PC-3 (cell line): Measurements from ENCODE around the gene OVCH2. TPM values are rescaled to one million over a fixed set of nuclear protein-coding genes. Genes with fewer than 3 reads are reported as not detected.
"Not testable (repeated sequence)": the region's sequence is repeated elsewhere in the genome, so short reads cannot be mapped to it uniquely, and the experiment has no call there.

Experiments used
- ATAC-seq: fragments of 200-7000 bp; cut with Tn5 transposase; 2 replicates; pipeline ENCODE4 v1.9.1; 2020; ENCODE audit warnings: mild to moderate bottlenecking, moderate library complexity
- BruUV-seq: library from RNA; stranded (reverse); fragments of 400-500 nt; replicated peaks from 2 replicates; lab custom pipeline; 2021; lab: Mats Ljungman, UMichigan
- CTCF ChIA-PET: fragments of 300-600 bp; sonication (Branson Sonifier 250); formaldehyde crosslinking; loops from one replicate; lab custom pipeline; 2022; ENCODE audit warnings: antibody characterized with exemption; lab: Charles Lee
- POLR2A ChIA-PET: fragments of 300-600 bp; sonication (Branson Sonifier 250); formaldehyde crosslinking; loops from one replicate; lab custom pipeline; 2022; ENCODE audit warnings: antibody characterized with exemption; ENCODE audit not compliant: unreplicated experiment; lab: Charles Lee
- DNase-seq: peaks from one replicate; pipeline ENCODE4 v3.0.0-alpha.2; 2015
- H2AFZ ChIP-seq: fragments of 300-600 bp; sonication (generic); 2 replicates; pipeline ENCODE4 v1.6.0; 2016; ENCODE audit warnings: antibody characterized with exemption, low read length
- H3F3A ChIP-seq: fragments of 300-600 bp; sonication (generic); one replicate; pipeline ENCODE4 v1.6.0; 2017; ENCODE audit warnings: antibody characterized with exemption, low read length, control low read depth, mild to moderate bottlenecking; ENCODE audit not compliant: unreplicated experiment
- H3K27ac ChIP-seq: fragments of 300-600 bp; sonication (generic); 2 replicates; pipeline ENCODE4 v1.5.1; 2016; ENCODE audit warnings: mild to moderate bottlenecking, low read length
- H3K27me3 ChIP-seq: fragments of 300-600 bp; sonication (generic); 2 replicates; pipeline ENCODE4 v1.6.1; 2016; ENCODE audit warnings: low read length, mixed read lengths
- H3K36me3 ChIP-seq: fragments of 300-600 bp; sonication (generic); 2 replicates; pipeline ENCODE4 v1.6.1; 2016; ENCODE audit warnings: low read depth, mixed run types, low read length, mixed read lengths
- H3K4me1 ChIP-seq: fragments of 300-600 bp; sonication (generic); 2 replicates; pipeline ENCODE4 v1.5.1; 2016; ENCODE audit warnings: low read length; ENCODE audit not compliant: insufficient read depth
- H3K4me2 ChIP-seq: fragments of 300-600 bp; sonication (generic); 2 replicates; pipeline ENCODE4 v1.6.0; 2016; ENCODE audit warnings: low read length
- H3K4me3 ChIP-seq: fragments of 300-600 bp; sonication (generic); 2 replicates; pipeline ENCODE4 v1.5.1; 2016; ENCODE audit warnings: mild to moderate bottlenecking, low read length, mixed read lengths
- H3K79me2 ChIP-seq: fragments of 300-600 bp; sonication (generic); 2 replicates; pipeline ENCODE4 v1.6.1; 2017; ENCODE audit warnings: low read length, mixed read lengths
- H3K9ac ChIP-seq: fragments of 300-600 bp; sonication (generic); 2 replicates; pipeline ENCODE4 v1.6.0; 2016; ENCODE audit warnings: mild to moderate bottlenecking, low read length
- H3K9me2 ChIP-seq: fragments of 300-600 bp; sonication (generic); replicated peaks from 2 replicates; pipeline ENCODE4 v1.6.1; 2016; ENCODE audit warnings: mixed run types, low read length, mixed read lengths
- H3K9me3 ChIP-seq: fragments of 300-600 bp; sonication (generic); 2 replicates; pipeline ENCODE4 v1.6.1; 2016; ENCODE audit warnings: low read length, mixed read lengths
- H4K20me1 ChIP-seq: fragments of 300-600 bp; sonication (generic); 2 replicates; pipeline ENCODE4 v1.6.1; 2016; ENCODE audit warnings: low read length, mixed read lengths
- EZH2 ChIP-seq: fragments of 300-600 bp; sonication (generic); IDR thresholded peaks from one replicate; pipeline ENCODE4 v1.6.1; 2017; ENCODE audit warnings: antibody characterized with exemption, mild to moderate bottlenecking, low read length; ENCODE audit not compliant: unreplicated experiment
- EZH2phosphoT487 ChIP-seq: fragments of 300-600 bp; sonication (generic); IDR thresholded peaks from 2 replicates; pipeline ENCODE4 v1.6.1; 2018; ENCODE audit warnings: mild to moderate bottlenecking, antibody characterized with exemption, low read length, borderline replicate concordance
- intact Hi-C: fragments of 100-400 bp; cut with micrococcal nuclease; formaldehyde crosslinking; loops from 2 replicates; pipeline ENCODE4 v1.9.0; 2023
- total RNA-seq: library from RNA; depleted of rRNA; stranded (reverse); fragments of >200 nt; gene quantifications from 2 replicates; pipeline ENCODE4 v1.2.3, GENCODE V29; 2014
- TF ChIP-seq, protein P1 (sequence below): fragments of 300-600 bp; sonication (generic); conservative IDR thresholded peaks from 2 replicates; pipeline ENCODE4 v1.5.1; 2017; ENCODE audit warnings: antibody characterized with exemption, low read depth, mild to moderate bottlenecking, low read length

The OVCH2 gene
- total RNA-seq, 1 experiment from 2014 or later = not detected

DNA sequence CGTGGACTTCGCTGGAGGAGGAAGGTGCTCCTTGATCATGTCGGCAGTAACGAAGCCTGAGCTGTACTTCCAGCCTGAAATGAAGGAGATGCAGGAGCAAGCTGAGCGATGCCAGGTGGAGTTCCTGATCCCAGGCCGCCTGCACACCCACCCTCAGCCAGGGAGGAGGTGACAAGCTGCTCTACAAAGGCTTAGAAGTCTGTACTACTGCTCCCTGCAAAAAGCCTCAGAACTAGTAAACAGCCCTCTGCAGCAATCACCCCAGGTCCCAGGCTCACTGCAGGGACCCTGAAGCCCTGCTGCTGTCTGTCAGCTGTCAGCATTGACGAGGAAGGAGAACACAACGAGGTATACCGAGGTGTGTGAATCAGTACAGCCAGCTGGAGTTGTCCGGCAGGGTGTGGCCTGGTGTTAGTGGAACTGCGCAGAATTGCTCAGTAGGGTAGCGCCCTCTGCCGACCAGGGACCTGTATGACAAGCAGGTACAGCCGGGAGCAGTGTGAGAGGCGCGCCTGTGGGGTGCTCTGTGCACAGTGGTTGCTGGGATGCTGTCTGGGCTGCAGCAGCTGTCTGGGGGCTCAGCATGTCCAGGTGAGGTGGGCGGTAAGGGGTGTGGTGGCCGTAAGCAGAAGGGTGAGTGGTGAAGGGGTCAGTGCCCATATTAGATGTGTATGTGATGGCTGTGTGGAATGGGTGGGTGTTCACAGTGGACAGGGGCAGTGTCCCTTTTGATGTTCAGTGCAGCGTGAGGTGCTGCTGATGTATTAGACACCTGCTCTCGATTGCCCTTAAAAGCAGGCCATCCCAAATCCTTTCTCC, 40.6 kb downstream of the OVCH2 start:
- no peak overlapping the region for H3K4me3 ChIP-seq
- no peaks in the 10 kb centered on the region for H3K27me3 ChIP-seq
- no TSS peak for BruUV-seq
- no peaks in the 10 kb centered on the region for H3K36me3 ChIP-seq
- intact Hi-C loops = loop anchor here (1.0 kb wide), 2 partner anchors 94 to 567 kb away; no protein-coding TSS in a partner anchor
- no peak overlapping the region for H3K27ac ChIP-seq
- no peaks in the 10 kb centered on the region for H3F3A ChIP-seq
- no peaks in the 10 kb centered on the region for H3K9me3 ChIP-seq
- CTCF ChIA-PET = interaction anchor here (0.6 kb wide), 2 partner anchors 94 to 567 kb away, joined by 3 to 4 read pairs; no protein-coding TSS in a partner anchor
- ATAC-seq (peak; percentile 100), DNase-seq (peak; percentile 86)
- H4K20me1 ChIP-seq = no peaks in the 10 kb centered on the region
- POLR2A ChIA-PET = no interaction called here
- peak overlapping the region; percentile 52; the same call in 1 of the 2 replicates for H3K4me2 ChIP-seq
- no peaks in the 10 kb centered on the region for H3K4me1 ChIP-seq
- H3K9me2 ChIP-seq = no peaks in the 10 kb centered on the region
- H3K9ac ChIP-seq = no peak overlapping the region
- H3K79me2 ChIP-seq = no peaks in the 10 kb centered on the region
- TF ChIP-seq EZH2phosphoT487 (no peak), EZH2 (no peak)
- TF ChIP-seq, protein P1, sequence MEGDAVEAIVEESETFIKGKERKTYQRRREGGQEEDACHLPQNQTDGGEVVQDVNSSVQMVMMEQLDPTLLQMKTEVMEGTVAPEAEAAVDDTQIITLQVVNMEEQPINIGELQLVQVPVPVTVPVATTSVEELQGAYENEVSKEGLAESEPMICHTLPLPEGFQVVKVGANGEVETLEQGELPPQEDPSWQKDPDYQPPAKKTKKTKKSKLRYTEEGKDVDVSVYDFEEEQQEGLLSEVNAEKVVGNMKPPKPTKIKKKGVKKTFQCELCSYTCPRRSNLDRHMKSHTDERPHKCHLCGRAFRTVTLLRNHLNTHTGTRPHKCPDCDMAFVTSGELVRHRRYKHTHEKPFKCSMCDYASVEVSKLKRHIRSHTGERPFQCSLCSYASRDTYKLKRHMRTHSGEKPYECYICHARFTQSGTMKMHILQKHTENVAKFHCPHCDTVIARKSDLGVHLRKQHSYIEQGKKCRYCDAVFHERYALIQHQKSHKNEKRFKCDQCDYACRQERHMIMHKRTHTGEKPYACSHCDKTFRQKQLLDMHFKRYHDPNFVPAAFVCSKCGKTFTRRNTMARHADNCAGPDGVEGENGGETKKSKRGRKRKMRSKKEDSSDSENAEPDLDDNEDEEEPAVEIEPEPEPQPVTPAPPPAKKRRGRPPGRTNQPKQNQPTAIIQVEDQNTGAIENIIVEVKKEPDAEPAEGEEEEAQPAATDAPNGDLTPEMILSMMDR = peak; percentile 83
- H2AFZ ChIP-seq = peak overlapping the region; percentile 40; the same call in 1 of the 2 replicates

DNA sequence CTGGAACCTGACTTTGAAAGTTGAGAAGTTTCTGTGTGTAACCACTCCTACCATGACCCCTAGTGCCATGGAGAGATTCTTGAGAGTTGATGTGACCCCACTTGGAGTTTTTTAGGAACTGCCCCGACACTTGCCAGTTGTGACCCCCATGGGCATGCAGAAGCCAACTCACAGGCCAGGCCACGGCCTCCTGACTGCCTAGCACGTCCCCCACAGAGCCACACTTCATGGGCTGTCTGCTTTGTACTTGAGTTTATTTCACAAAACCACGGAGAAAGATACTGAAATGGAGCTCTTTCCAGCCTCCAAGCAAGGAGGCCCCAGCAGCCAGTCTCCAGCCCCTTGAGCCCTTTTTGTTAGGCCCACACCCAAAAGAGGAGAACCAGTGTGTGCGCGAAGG, 41.4 kb downstream of the OVCH2 start:
- TF ChIP-seq EZH2phosphoT487 (no peak), EZH2 (no peak)
- TF ChIP-seq, protein P1 = no peak
- Histone ChIP-seq H3K4me1 (no peaks in the 10 kb centered on the region), H3K4me3 (no peak overlapping the region), H3F3A (no peaks in the 10 kb centered on the region), H3K9me2 (no peaks in the 10 kb centered on the region), H3K9ac (no peak overlapping the region), H3K36me3 (no peaks in the 10 kb centered on the region), H3K4me2 (no peak overlapping the region), H3K27ac (no peak overlapping the region), H3K79me2 (no peaks in the 10 kb centered on the region), H3K9me3 (no peaks in the 10 kb centered on the region), H4K20me1 (no peaks in the 10 kb centered on the region), H3K27me3 (no peaks in the 10 kb centered on the region), H2AFZ (no peak overlapping the region)
- DNase-seq (no peak), ATAC-seq (no peak)
- CTCF ChIA-PET = interaction anchor here (0.6 kb wide), 1 partner anchor 91 kb away, joined by 3 read pairs; no protein-coding TSS in a partner anchor
- intact Hi-C loops = loop anchor here (1.0 kb wide), 2 partner anchors 94 to 567 kb away; no protein-coding TSS in a partner anchor
- no TSS peak for BruUV-seq
- POLR2A ChIA-PET = no interaction called here

DNA sequence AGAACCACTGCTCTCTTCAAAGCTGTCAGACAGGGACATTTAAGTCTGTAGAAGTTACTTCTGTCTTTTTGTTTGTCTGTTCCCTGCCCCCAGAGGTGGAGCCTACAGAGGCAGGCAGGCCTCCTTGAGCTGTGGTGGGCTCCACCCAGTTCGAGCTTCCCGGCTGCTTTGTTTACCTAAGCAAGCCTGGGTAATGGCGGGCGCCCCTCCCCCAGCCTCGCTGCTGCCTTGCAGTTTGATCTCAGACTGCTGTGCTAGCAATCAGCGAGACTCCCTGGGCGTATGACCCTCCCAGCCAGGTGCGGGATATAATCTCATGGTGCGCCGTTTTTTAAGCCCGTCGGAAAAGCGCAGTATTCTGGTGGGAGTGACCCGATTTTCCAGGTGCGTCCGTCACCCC, 42.7 kb downstream of the OVCH2 start:
- ATAC-seq, POLR2A ChIA-PET, BruUV-seq: not testable (repeated sequence)

More for the DNA sequence above, 42.7 kb downstream of the OVCH2 start:
- H3K9ac ChIP-seq, H3K4me1 ChIP-seq, H4K20me1 ChIP-seq, H3K27ac ChIP-seq, DNase-seq, H3F3A ChIP-seq, H3K36me3 ChIP-seq, H3K9me2 ChIP-seq, H2AFZ ChIP-seq, H3K4me2 ChIP-seq, H3K9me3 ChIP-seq, intact Hi-C loops, H3K4me3 ChIP-seq, CTCF ChIA-PET, H3K27me3 ChIP-seq, H3K79me2 ChIP-seq: not testable (repeated sequence)
